GM12878 (cell line): ENCODE data around the gene PSMD13. TPM values are rescaled to one million over a fixed set of nuclear protein-coding genes. Genes with fewer than 3 reads are reported as not detected.
A peak's percentile ranks its signal among the peaks of the same experiment; 100 is the strongest.

ENCODE experiments used
- BACH1 ChIP-seq: fragments of 450-650 bp; IDR thresholded peaks from 2 replicates; pipeline ENCODE4 v1.6.1; 2017; ENCODE audit warnings: mild to moderate bottlenecking, borderline replicate concordance
- CBX5 ChIP-seq: sonication (generic); IDR thresholded peaks from 2 replicates; pipeline ENCODE4 v1.6.1; 2016; ENCODE audit warnings: low read depth, moderate library complexity, mild to moderate bottlenecking, inconsistent platforms
- EGR1 ChIP-seq, 2 experiments: IDR thresholded peaks; 1 replicate in 1 of 2; 2 replicates in 1 of 2; pipeline ENCODE4 v1.6.1; 2011 to 2012; ENCODE audit warnings: low read depth in 2 of 2, low read length in 2 of 2, borderline replicate concordance in 1 of 2, mild to moderate bottlenecking in 1 of 2, moderate library complexity in 1 of 2
- GATAD2B ChIP-seq: fragments of 450-650 bp; conservative IDR thresholded peaks from 2 replicates; pipeline ENCODE4 v1.6.1; 2017; ENCODE audit warnings: low read depth, mild to moderate bottlenecking, moderate library complexity
- HCFC1 ChIP-seq: fragments of 150-350 bp; IDR thresholded peaks from 2 replicates; pipeline ENCODE4 v1.6.1; 2014; ENCODE audit warnings: low read length
- HDGF ChIP-seq: fragments of 450-650 bp; IDR thresholded peaks from 2 replicates; pipeline ENCODE4 v1.6.1; 2016; ENCODE audit warnings: antibody characterized with exemption
- IKZF2 ChIP-seq, 2 experiments: fragments of 450-650 bp; IDR thresholded peaks; 2 replicates each; pipeline ENCODE4 v1.6.1; 2017; ENCODE audit warnings: mild to moderate bottlenecking in 2 of 2, moderate library complexity in 2 of 2
- KAT2A ChIP-seq: conservative IDR thresholded peaks from 2 replicates; pipeline ENCODE4 v1.6.1; 2011; ENCODE audit warnings: low read depth, low read length; ENCODE audit not compliant: control insufficient read depth
- KDM1A ChIP-seq: fragments of 200-600 bp; sonication (generic); IDR thresholded peaks from 2 replicates; pipeline ENCODE4 v1.6.1; 2016; ENCODE audit warnings: borderline replicate concordance
- LARP7 ChIP-seq: fragments of 450-650 bp; IDR thresholded peaks from 2 replicates; pipeline ENCODE4 v1.6.1; 2017; ENCODE audit warnings: mild to moderate bottlenecking
- MTA2 ChIP-seq: fragments of 450-650 bp; IDR thresholded peaks from 2 replicates; pipeline ENCODE4 v1.6.1; 2016; ENCODE audit warnings: low read depth, mild to moderate bottlenecking, moderate library complexity
- NFIC ChIP-seq: IDR thresholded peaks from 2 replicates; pipeline ENCODE4 v1.6.1; 2012; ENCODE audit warnings: low read depth, mild to moderate bottlenecking, inconsistent platforms, low read length, moderate library complexity
- PKNOX1 ChIP-seq: fragments of 450-650 bp; IDR thresholded peaks from 2 replicates; pipeline ENCODE4 v1.6.1; 2016; ENCODE audit warnings: mild to moderate bottlenecking
- RAD51 ChIP-seq: fragments of 450-650 bp; IDR thresholded peaks from 2 replicates; pipeline ENCODE4 v1.6.1; 2016; ENCODE audit warnings: moderate library complexity, mild to moderate bottlenecking, inconsistent platforms
- RB1 ChIP-seq: fragments of 450-650 bp; formaldehyde crosslinking; IDR thresholded peaks from 2 replicates; pipeline ENCODE4 v1.6.1; 2017; ENCODE audit warnings: mild to moderate bottlenecking, borderline replicate concordance
- REST ChIP-seq: IDR thresholded peaks from 2 replicates; pipeline ENCODE4 v1.6.1; 2012; ENCODE audit warnings: mild to moderate bottlenecking, low read depth, low read length
- SIX5 ChIP-seq: IDR thresholded peaks from 2 replicates; pipeline ENCODE4 v1.6.1; 2011; ENCODE audit warnings: mild to moderate bottlenecking, low read depth, low read length, moderate library complexity; ENCODE audit not compliant: severe bottlenecking
- SUPT20H ChIP-seq: IDR thresholded peaks from 2 replicates; pipeline ENCODE4 v1.6.1; 2011; ENCODE audit warnings: low read depth, mild to moderate bottlenecking, low read length, moderate library complexity, borderline replicate concordance; ENCODE audit not compliant: control insufficient read depth
- ZNF217 ChIP-seq: fragments of 450-650 bp; IDR thresholded peaks from 2 replicates; pipeline ENCODE4 v1.6.1; 2017; ENCODE audit warnings: antibody characterized with exemption, mild to moderate bottlenecking
- ZNF622 ChIP-seq: fragments of 450-650 bp; IDR thresholded peaks from 2 replicates; pipeline ENCODE4 v1.6.1; 2017; ENCODE audit warnings: mild to moderate bottlenecking, inconsistent platforms
- ZZZ3 ChIP-seq: IDR thresholded peaks from 2 replicates; pipeline ENCODE4 v1.6.1; 2011; ENCODE audit warnings: low read depth; ENCODE audit not compliant: control insufficient read depth, insufficient read length
- polyA plus RNA-seq, 11 experiments: library from polyadenylated mRNA; depleted of rRNA in 4 of 11; unstranded in 6 of 11; stranded (reverse) in 5 of 11; fragments of >200 nt; fragmentation: Nextera tagmentation in 4 of 11; fragmentation: Illumina TruSeq in 1 of 11; extraction: Ambion mirVana in 4 of 11; extraction: Trizol in 1 of 11; gene quantifications; 1 replicate in 1 of 11; 2 replicates in 10 of 11; pipeline versions ENCODE4 v1.2.1 to v1.2.3, GENCODE V29; 2011 to 2016; ENCODE audit warnings: inconsistent platforms in 2 of 11, missing spikeins in 2 of 11, low read depth in 1 of 11
- total RNA-seq, 4 experiments: library from RNA; depleted of rRNA in 3 of 4; stranded (reverse); fragments of >200 nt in 3 of 4; fragmentation: Illumina TruSeq in 1 of 4; extraction: Trizol in 1 of 4; gene quantifications; 2 replicates each; pipeline versions ENCODE4 v1.2.1 to v1.2.3, GENCODE V29; 2013 to 2021
- TF ChIP-seq, protein P1 (sequence below): fragments of 450-650 bp; IDR thresholded peaks from 2 replicates; pipeline ENCODE4 v1.6.1; 2016; ENCODE audit warnings: mild to moderate bottlenecking

PSMD13 gene
- total and polyA plus RNA-seq, 10 of the 15 experiments (the other 5 are each of a cell fraction or from before 2014, with no cell fraction given), result 141 to 303 (median 177) TPM

- TF ChIP-seq ZZZ3 (no peak), LARP7 (peak; percentile 50), RAD51 (no peak), SIX5 (peak; percentile 8), HDGF (peak; percentile 7; the same call in 1 of the 2 replicates), PKNOX1 (no peak), EGR1 (IDR thresholded peaks at IDR 0.05; ENCODE audit: borderline replicate concordance in 1 of 2, low read depth in 2 of 2, low read length in 2 of 2) (peak in 1 of 2 experiments; percentile 99; a peak in 2 of 3 replicates), NFIC (peak; percentile 41; the same call in 1 of the 2 replicates), KDM1A (no peak), HCFC1 (no peak; the same call in 1 of the 2 replicates), GATAD2B (peak; percentile 83), REST (no peak), RB1 (peak; percentile 13; the same call in 1 of the 2 replicates), ZNF622 (no peak), BACH1 (peak; percentile 35), MTA2 (peak; percentile 50; the same call in 1 of the 2 replicates), ZNF217 (no peak), KAT2A (no peak), SUPT20H (no peak), CBX5 (no peak; the same call in 1 of the 2 replicates), IKZF2 (IDR thresholded peaks at IDR 0.05) (peak; percentile 27 to 37; a peak in 3 of 4 replicates)
- TF ChIP-seq, protein P1, sequence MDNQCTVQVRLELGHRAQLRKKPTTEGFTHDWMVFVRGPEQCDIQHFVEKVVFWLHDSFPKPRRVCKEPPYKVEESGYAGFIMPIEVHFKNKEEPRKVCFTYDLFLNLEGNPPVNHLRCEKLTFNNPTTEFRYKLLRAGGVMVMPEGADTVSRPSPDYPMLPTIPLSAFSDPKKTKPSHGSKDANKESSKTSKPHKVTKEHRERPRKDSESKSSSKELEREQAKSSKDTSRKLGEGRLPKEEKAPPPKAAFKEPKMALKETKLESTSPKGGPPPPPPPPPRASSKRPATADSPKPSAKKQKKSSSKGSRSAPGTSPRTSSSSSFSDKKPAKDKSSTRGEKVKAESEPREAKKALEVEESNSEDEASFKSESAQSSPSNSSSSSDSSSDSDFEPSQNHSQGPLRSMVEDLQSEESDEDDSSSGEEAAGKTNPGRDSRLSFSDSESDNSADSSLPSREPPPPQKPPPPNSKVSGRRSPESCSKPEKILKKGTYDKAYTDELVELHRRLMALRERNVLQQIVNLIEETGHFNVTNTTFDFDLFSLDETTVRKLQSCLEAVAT, result 0 out of 2 replicates have a peak, but pooled peaks have one; percentile 86
Measured at GRCh38 chr11:235997-236773, 591 bp upstream of the PSMD13 start, which contains the start of gene SIRT3 (continued).
